ENCODE data around the gene TOR4A.

DNA sequence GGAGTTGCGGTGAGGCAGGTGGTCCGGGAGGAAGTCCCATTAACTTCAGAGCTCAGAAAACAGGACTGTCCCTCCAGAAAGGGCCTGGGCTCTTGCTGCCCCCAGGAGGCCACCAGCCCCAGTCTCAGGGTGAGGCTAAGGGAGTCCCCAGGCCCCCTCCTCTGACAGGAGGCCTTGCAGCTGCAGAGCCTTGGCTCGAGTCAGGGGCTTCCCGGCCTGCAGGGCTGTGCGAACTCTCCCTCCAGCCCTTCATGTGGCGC, 29.7 kb upstream of the TOR4A start:
- no peak for TF ChIP-seq CHD4 (IDR thresholded peaks at IDR 0.05; ENCODE audit: insufficient read depth, insufficient replicate concordance, low read depth, low read length, poor library complexity, severe bottlenecking)
- TF ChIP-seq, protein P1, sequence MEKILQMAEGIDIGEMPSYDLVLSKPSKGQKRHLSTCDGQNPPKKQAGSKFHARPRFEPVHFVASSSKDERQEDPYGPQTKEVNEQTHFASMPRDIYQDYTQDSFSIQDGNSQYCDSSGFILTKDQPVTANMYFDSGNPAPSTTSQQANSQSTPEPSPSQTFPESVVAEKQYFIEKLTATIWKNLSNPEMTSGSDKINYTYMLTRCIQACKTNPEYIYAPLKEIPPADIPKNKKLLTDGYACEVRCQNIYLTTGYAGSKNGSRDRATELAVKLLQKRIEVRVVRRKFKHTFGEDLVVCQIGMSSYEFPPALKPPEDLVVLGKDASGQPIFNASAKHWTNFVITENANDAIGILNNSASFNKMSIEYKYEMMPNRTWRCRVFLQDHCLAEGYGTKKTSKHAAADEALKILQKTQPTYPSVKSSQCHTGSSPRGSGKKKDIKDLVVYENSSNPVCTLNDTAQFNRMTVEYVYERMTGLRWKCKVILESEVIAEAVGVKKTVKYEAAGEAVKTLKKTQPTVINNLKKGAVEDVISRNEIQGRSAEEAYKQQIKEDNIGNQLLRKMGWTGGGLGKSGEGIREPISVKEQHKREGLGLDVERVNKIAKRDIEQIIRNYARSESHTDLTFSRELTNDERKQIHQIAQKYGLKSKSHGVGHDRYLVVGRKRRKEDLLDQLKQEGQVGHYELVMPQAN (IDR thresholded peaks at IDR 0.05; ENCODE audit: borderline replicate concordance) = no peak
